SH-SY5Y (cell line): Measurements from ENCODE around the gene CBL.

Experiments
- GATA2 ChIP-seq: IDR thresholded peaks from 2 replicates; pipeline ENCODE4 v1.6.1; 2011; ENCODE audit warnings: mild to moderate bottlenecking, low read depth, low read length
- GATA3 ChIP-seq: IDR thresholded peaks from 2 replicates; pipeline ENCODE4 v1.6.1; 2011; ENCODE audit warnings: low read depth, mild to moderate bottlenecking, low read length, moderate library complexity

- TF ChIP-seq GATA2 (no peak), GATA3 (no peak)
Measured at GRCh38 chr11:119251114-119251513, 45.0 kb downstream of the CBL start.
